Fibroblast of lung (primary cell): ENCODE measurements around the gene PRRX1. TPM values are rescaled to one million over a fixed set of nuclear protein-coding genes. Genes with fewer than 3 reads are reported as not detected.

ENCODE experiments used
- DNase-seq, 2 donors: peaks; one replicate each; pipeline versions ENCODE4 v3.0.0 to v3.0.0-alpha.2; 2010; ENCODE audit warnings: low read depth in 2 of 2
- H2AFZ ChIP-seq: 2 replicates; pipeline ENCODE4 v1.5.1; 2012; ENCODE audit warnings: low read length, control low read depth, inconsistent platforms
- H3K27ac ChIP-seq: 2 replicates; pipeline ENCODE4 v1.5.1; 2011; ENCODE audit warnings: low read length, control low read depth; ENCODE audit not compliant: insufficient read depth
- H3K27me3 ChIP-seq: 2 replicates; pipeline ENCODE4 v1.5.1; 2011; ENCODE audit warnings: mild to moderate bottlenecking, low read length; ENCODE audit not compliant: control insufficient read depth, insufficient read depth
- H3K36me3 ChIP-seq: 2 replicates; pipeline ENCODE4 v1.5.1; 2011; ENCODE audit warnings: low read length; ENCODE audit not compliant: control insufficient read depth, insufficient read depth
- H3K4me1 ChIP-seq: 2 replicates; pipeline ENCODE4 v1.5.1; 2011; ENCODE audit warnings: low read length; ENCODE audit not compliant: control insufficient read depth, insufficient read depth; ENCODE audit errors: extremely low read depth
- H3K4me2 ChIP-seq: 2 replicates; pipeline ENCODE4 v1.5.1; 2011; ENCODE audit warnings: low read length, control low read depth; ENCODE audit not compliant: insufficient read depth; ENCODE audit errors: extremely low read depth
- H3K4me3 ChIP-seq, 4 experiments: fragments of 200-600 bp in 1 of 4; sonication (generic) in 1 of 4; replicated peaks in 1 of 4; 2 replicates each; pipeline ENCODE4 v1.5.1; 2011 to 2016; ENCODE audit warnings: low read length in 4 of 4, low read depth in 3 of 4, mild to moderate bottlenecking in 3 of 4, control low read depth in 2 of 4, inconsistent platforms in 1 of 4, mixed read lengths in 1 of 4; ENCODE audit not compliant: insufficient read depth in 1 of 4; ENCODE audit errors: control extremely low read depth in 1 of 4
- H3K79me2 ChIP-seq: 2 replicates; pipeline ENCODE4 v1.5.1; 2012; ENCODE audit warnings: mild to moderate bottlenecking, low read length, inconsistent platforms; ENCODE audit not compliant: control insufficient read depth, insufficient read depth
- H3K9ac ChIP-seq: 2 replicates; pipeline ENCODE4 v1.5.1; 2011; ENCODE audit warnings: mild to moderate bottlenecking, low read length, control low read depth; ENCODE audit not compliant: insufficient read depth
- H3K9me3 ChIP-seq: 2 replicates; pipeline ENCODE4 v1.5.1; 2012; ENCODE audit warnings: low read depth, low read length; ENCODE audit not compliant: control insufficient read depth, insufficient read depth
- H4K20me1 ChIP-seq: 2 replicates; pipeline ENCODE4 v1.5.1; 2011; ENCODE audit warnings: low read length; ENCODE audit not compliant: control insufficient read depth, insufficient read depth; ENCODE audit errors: extremely low read depth
- EZH2 ChIP-seq: IDR thresholded peaks from 2 replicates; pipeline ENCODE4 v1.5.1; 2012; ENCODE audit warnings: low read length, control low read depth, mild to moderate bottlenecking; ENCODE audit errors: missing control alignments
- polyA plus RNA-seq, 2 donors: library from polyadenylated mRNA; depleted of rRNA in 1 of 2; stranded (reverse) in 1 of 2; unstranded in 1 of 2; fragments of >200 nt; gene quantifications; 2 replicates each; pipeline ENCODE4 v1.2.1, GENCODE V29; 2011 to 2012; ENCODE audit warnings: missing spikeins in 1 of 2
- total RNA-seq: library from RNA; depleted of rRNA; stranded (reverse); fragments of >200 nt; gene quantifications from 2 replicates; pipeline ENCODE4 v1.2.1, GENCODE V29; 2014
- TF ChIP-seq, protein P1 (sequence below), 2 donors: IDR thresholded peaks in 1 of 2; conservative IDR thresholded peaks in 1 of 2; 1 replicate in 1 of 2; 2 replicates in 1 of 2; pipeline ENCODE4 v1.5.1; 2011 to 2012; ENCODE audit warnings: low read length in 2 of 2, control low read depth in 1 of 2, inconsistent platforms in 1 of 2, low read depth in 1 of 2, mild to moderate bottlenecking in 1 of 2

PRRX1 gene
- total and polyA plus RNA-seq, 2 donors (not counting 1 experiment from before 2014, with no cell fraction given) = 128 to 349 TPM

DNA sequence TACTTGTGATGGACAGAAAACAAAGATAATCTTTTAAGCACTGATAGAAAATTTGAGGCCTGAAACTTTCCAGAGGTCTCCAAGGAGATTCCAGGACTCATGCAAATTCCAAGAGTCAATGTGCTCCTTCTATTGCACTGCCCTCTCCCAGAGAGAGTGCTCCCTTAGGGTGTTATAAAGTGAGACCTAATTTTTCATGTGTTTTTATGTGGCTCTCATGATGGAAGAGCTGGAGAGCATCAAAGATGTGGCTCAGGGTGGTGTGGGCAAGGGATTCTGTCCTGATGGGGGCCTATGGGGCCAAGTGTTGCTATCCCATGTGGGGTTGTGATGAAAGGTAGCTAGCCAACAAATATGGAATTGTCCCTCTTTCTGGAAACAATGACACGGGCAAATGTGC is 101.3 kb downstream of the PRRX1 start:
- peak overlapping the region; percentile 37 for H2AFZ ChIP-seq

DNA sequence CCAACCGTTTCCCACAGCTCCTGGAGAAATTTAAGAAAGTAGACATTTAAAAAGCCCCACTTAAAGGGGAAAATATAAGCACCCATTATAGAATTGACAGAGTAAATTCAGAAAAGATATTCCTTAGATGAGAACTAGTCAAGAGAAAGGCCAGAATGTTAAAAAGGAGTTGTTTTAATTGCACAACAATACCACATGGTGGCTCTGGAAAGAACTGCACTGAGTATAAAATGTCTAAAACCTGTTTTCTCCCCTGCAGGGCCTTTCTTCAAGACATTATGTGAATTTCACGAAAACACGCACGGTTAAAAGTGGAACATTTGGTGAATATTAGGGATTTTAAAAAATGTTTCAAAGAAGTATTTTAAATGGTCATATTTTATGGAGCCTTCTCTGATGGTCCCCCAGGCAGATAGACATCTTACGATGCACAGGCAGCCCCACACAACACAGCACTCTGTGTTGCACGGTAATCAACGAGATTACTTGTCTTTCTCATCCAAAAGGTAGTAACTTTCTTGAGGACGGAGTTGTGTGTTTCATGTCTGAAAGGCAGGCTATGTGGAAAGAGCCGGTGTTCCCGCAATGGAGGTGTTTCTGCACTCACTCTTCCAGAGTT is 101.9 kb downstream of the PRRX1 start:
- H3K79me2 ChIP-seq = no peaks in the 10 kb centered on the region
- no peaks in the 10 kb centered on the region for H3K9me3 ChIP-seq
- H3K36me3 ChIP-seq = no peaks in the 10 kb centered on the region
- H3K4me3 ChIP-seq = no peak overlapping the region
- H4K20me1 ChIP-seq = no peaks in the 10 kb centered on the region
- DNase-seq = peak; percentile 38 to 74
- H3K27ac ChIP-seq = no peak overlapping the region
- TF ChIP-seq, protein P1, sequence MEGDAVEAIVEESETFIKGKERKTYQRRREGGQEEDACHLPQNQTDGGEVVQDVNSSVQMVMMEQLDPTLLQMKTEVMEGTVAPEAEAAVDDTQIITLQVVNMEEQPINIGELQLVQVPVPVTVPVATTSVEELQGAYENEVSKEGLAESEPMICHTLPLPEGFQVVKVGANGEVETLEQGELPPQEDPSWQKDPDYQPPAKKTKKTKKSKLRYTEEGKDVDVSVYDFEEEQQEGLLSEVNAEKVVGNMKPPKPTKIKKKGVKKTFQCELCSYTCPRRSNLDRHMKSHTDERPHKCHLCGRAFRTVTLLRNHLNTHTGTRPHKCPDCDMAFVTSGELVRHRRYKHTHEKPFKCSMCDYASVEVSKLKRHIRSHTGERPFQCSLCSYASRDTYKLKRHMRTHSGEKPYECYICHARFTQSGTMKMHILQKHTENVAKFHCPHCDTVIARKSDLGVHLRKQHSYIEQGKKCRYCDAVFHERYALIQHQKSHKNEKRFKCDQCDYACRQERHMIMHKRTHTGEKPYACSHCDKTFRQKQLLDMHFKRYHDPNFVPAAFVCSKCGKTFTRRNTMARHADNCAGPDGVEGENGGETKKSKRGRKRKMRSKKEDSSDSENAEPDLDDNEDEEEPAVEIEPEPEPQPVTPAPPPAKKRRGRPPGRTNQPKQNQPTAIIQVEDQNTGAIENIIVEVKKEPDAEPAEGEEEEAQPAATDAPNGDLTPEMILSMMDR (conservative IDR thresholded peaks at IDR 0.05 in 1 of 2, IDR thresholded peaks at IDR 0.05 in 1 of 2; ENCODE audit: low read depth in 1 of 2, low read length in 2 of 2) = peak; percentile 44 to 70
- no peak for TF ChIP-seq EZH2
- no peak overlapping the region for H3K4me2 ChIP-seq
- no peaks in the 10 kb centered on the region for H3K4me1 ChIP-seq
- H3K27me3 ChIP-seq = no peaks in the 10 kb centered on the region
- no peak overlapping the region for H3K9ac ChIP-seq
- H2AFZ ChIP-seq = no peak overlapping the region

More for the DNA sequence above, 101.3 kb downstream of the PRRX1 start:
- Histone ChIP-seq H3K79me2 (no peaks in the 10 kb centered on the region), H3K9me3 (no peaks in the 10 kb centered on the region), H3K9ac (no peak overlapping the region), H3K4me1 (no peaks in the 10 kb centered on the region), H3K4me3 (no peak overlapping the region), H3K36me3 (no peaks in the 10 kb centered on the region), H3K27me3 (no peaks in the 10 kb centered on the region), H4K20me1 (no peaks in the 10 kb centered on the region), H3K27ac (no peak overlapping the region), H3K4me2 (no peak overlapping the region)
- DNase-seq = no peak
- TF ChIP-seq EZH2 = no peak

DNA sequence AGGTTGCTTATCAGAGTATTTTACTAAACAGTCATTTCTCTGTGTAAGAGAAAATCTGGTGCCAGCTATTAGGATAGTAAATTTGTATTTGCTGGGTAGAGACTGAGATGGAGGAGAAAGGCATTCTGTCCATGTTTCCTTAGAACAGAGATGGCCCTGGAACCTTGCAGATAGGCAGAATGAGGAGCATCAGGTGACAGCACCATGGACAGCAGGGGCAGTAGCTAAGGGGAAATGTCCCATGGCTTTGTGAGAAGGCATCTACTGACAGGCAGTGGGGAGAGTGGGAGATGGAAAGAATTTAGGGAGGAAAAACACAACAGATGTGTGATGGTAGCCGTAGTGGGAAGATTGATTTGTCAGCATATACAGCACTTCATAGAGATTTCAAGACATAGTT is 105.0 kb downstream of the PRRX1 start:
- no peak overlapping the region for H3K4me3 ChIP-seq
- H3K27ac ChIP-seq = no peak overlapping the region
- H3K4me1 ChIP-seq = no peaks in the 10 kb centered on the region
- H4K20me1 ChIP-seq = no peaks in the 10 kb centered on the region
- H3K36me3 ChIP-seq = no peaks in the 10 kb centered on the region
- TF ChIP-seq EZH2 = no peak
- TF ChIP-seq, protein P1 (conservative IDR thresholded peaks at IDR 0.05 in 1 of 2, IDR thresholded peaks at IDR 0.05 in 1 of 2; ENCODE audit: low read depth in 1 of 2, low read length in 2 of 2) = no peak
- no peak overlapping the region for H3K9ac ChIP-seq
- no peak overlapping the region for H2AFZ ChIP-seq
- H3K79me2 ChIP-seq = no peaks in the 10 kb centered on the region
- DNase-seq = no peak
- no peaks in the 10 kb centered on the region for H3K9me3 ChIP-seq
- no peak overlapping the region for H3K4me2 ChIP-seq
- H3K27me3 ChIP-seq = no peaks in the 10 kb centered on the region
